Motor neuron (in vitro differentiated cells): ENCODE measurements around the gene SHOC2. TPM values are rescaled to one million over a fixed set of nuclear protein-coding genes. Genes with fewer than 3 reads are reported as not detected.

Experiments used
- ATAC-seq, 8 experiments: fragments of 200-7000 bp; cut with Tn5 transposase; replicated peaks in 6 of 8; 2 replicates each; pipeline ENCODE4 v1.8.0; 2021; ENCODE audit warnings: mild to moderate bottlenecking in 8 of 8, moderate library complexity in 8 of 8
- H3K27ac ChIP-seq, 2 donors: fragments of 250-450 bp; sonication (Bioruptor Pico); 2 replicates each; pipeline ENCODE4 v1.9.0; 2021; ENCODE audit warnings: antibody characterized with exemption in 2 of 2, mild to moderate bottlenecking in 2 of 2, moderate library complexity in 1 of 2
- H3K4me1 ChIP-seq, 2 donors: fragments of 250-450 bp; sonication (Bioruptor Pico); replicated peaks in 1 of 2; 2 replicates each; pipeline ENCODE4 v1.6.1; 2021; ENCODE audit warnings: antibody characterized with exemption in 2 of 2, mild to moderate bottlenecking in 2 of 2, moderate library complexity in 1 of 2
- H3K4me3 ChIP-seq, 5 donors: fragments of 250-450 bp; sonication (Bioruptor Pico); 2 replicates each; pipeline ENCODE4 v1.9.0; 2021; ENCODE audit warnings: antibody characterized with exemption in 5 of 5, mild to moderate bottlenecking in 5 of 5, moderate library complexity in 4 of 5
- WGBS, 10 experiments: fragments of 450-650 bp; shearing (Covaris generic); methylation state at CpG; one replicate each; pipeline ENCODE4 v1.0.0; 2022; 5-methylcytosine and 5-hydroxymethylcytosine counted together
- in situ Hi-C, 9 experiments: fragments of 400-800 bp; cut with MboI; loops; one replicate each; pipeline ENCODE4 v1.15.0; 2021; ENCODE audit warnings: low sequenced_read_pairs in 9 of 9, low pct_unique_long_range_greater_than_20kb in 2 of 9; ENCODE audit not compliant: unreplicated experiment in 9 of 9
- total RNA-seq, 8 experiments: library from RNA; unstranded; fragments of 300-600 nt; gene quantifications; 2 replicates each; pipeline versions ENCODE4 v1.2.3 to v1.2.4, GENCODE V29; 2022

The SHOC2 gene
- total RNA-seq, 8 experiments from 2014 or later: 41.7 to 77.8 (median 55.4) TPM

- WGBS, 10 experiments: 38 to 100% (median 67%) methylated on average over 1 of the region's 1 CpG; no CpG with 5 or more reads in 4 of the 10 experiments
- in situ Hi-C loops: no loop called here
- Histone ChIP-seq H3K4me3 (no peak overlapping the region), H3K27ac (no peak overlapping the region), H3K4me1 (no peaks in the 10 kb centered on the region)
- ATAC-seq: no peak
Measured at GRCh38 chr10:110932505-110933180, 13.2 kb downstream of the SHOC2 start.

GRCh38 chr10:110936757-110937156 lies 17.4 kb downstream of the SHOC2 start:
- Histone ChIP-seq H3K27ac (no peak overlapping the region), H3K4me1 (no peaks in the 10 kb centered on the region), H3K4me3 (no peak overlapping the region)
- WGBS, 10 experiments: 93 to 100% (median 99%) methylated on average over 1 to 15 of the region's 18 CpGs; no CpG with 5 or more reads in 2 of the 10 experiments
- no peak for ATAC-seq
- in situ Hi-C loops: no loop called here

GRCh38 chr10:110939419-110939818 lies 20.0 kb downstream of the SHOC2 start:
- ATAC-seq: no peak
- WGBS, 10 experiments: 80 to 100% (median 100%) methylated on average over 1 to 4 of the region's 4 CpGs
- H3K4me3 ChIP-seq: no peak overlapping the region
- in situ Hi-C loops: no loop called here
- H3K4me1 ChIP-seq: no peaks in the 10 kb centered on the region
- no peak overlapping the region for H3K27ac ChIP-seq

- H3K27ac ChIP-seq: no peak overlapping the region
- ATAC-seq: peak in 7 of 8 experiments; percentile 14 to 94 (median 78)
- in situ Hi-C loops: no loop called here
- H3K4me3 ChIP-seq: no peak overlapping the region
- 0 to 76% (median 37%) methylated on average over 2 to 5 of the region's 5 CpGs; no CpG with 5 or more reads in 2 of the 10 experiments for WGBS, 10 experiments
- H3K4me1 ChIP-seq: no peaks in the 10 kb centered on the region
Measured at GRCh38 chr10:110944792-110945396, 25.5 kb downstream of the SHOC2 start.

- in situ Hi-C loops: no loop called here
- Histone ChIP-seq H3K27ac (no peak overlapping the region), H3K4me1 (no peaks in the 10 kb centered on the region), H3K4me3 (no peak overlapping the region)
- WGBS, 10 experiments: 5 to 100% (median 77%) methylated on average over 1 of the region's 1 CpG
- peak in 2 of 8 experiments; percentile 10 to 20 for ATAC-seq
Measured at GRCh38 chr10:110946496-110946895, 27.1 kb downstream of the SHOC2 start.

- H3K4me1 ChIP-seq: no peaks in the 10 kb centered on the region
- no peak overlapping the region for H3K4me3 ChIP-seq
- no peak for ATAC-seq
- WGBS, 10 experiments: 25 to 100% (median 73%) methylated on average over 1 to 4 of the region's 4 CpGs
- H3K27ac ChIP-seq: no peak overlapping the region
- in situ Hi-C loops: no loop called here
Measured at GRCh38 chr10:110947061-110947595, 27.7 kb downstream of the SHOC2 start.

- in situ Hi-C loops: no loop called here
- Histone ChIP-seq H3K4me1 (no peaks in the 10 kb centered on the region), H3K27ac (no peak overlapping the region), H3K4me3 (no peak overlapping the region)
- WGBS, 10 experiments: 92 to 100% (median 100%) methylated on average over 1 to 4 of the region's 4 CpGs
- ATAC-seq: no peak
Measured at GRCh38 chr10:110951381-110951780, 32.0 kb downstream of the SHOC2 start.

GRCh38 chr10:110957606-110958005 lies 38.2 kb downstream of the SHOC2 start:
- H3K4me1 ChIP-seq: peaks cover 0 to 7% of the 10 kb centered on the region in 2 donors
- WGBS, 10 experiments: 60 to 100% (median 90%) methylated on average over 1 of the region's 1 CpG; no CpG with 5 or more reads in 1 of the 10 experiments
- no peak for ATAC-seq
- H3K27ac ChIP-seq: no peak overlapping the region
- in situ Hi-C loops: no loop called here
- H3K4me3 ChIP-seq: no peak overlapping the region

GRCh38 chr10:110959379-110960332 lies 40.3 kb downstream of the SHOC2 start:
- ATAC-seq: no peak
- Histone ChIP-seq H3K27ac (no peak overlapping the region), H3K4me1 (peaks cover 0 to 13% of the 10 kb centered on the region in 2 donors), H3K4me3 (no peak overlapping the region)
- 7 to 93% (median 75%) methylated on average over 2 to 4 of the region's 4 CpGs for WGBS, 10 experiments
- in situ Hi-C loops: no loop called here

GRCh38 chr10:110960333-110960712 lies 40.9 kb downstream of the SHOC2 start:
- H3K4me3 ChIP-seq: no peak overlapping the region
- WGBS, 10 experiments: 57 to 100% (median 100%) methylated on average over 1 of the region's 1 CpG; no CpG with 5 or more reads in 3 of the 10 experiments
- H3K27ac ChIP-seq: no peak overlapping the region
- peaks cover 3 to 13% of the 10 kb centered on the region in 2 donors for H3K4me1 ChIP-seq
- in situ Hi-C loops: no loop called here
- no peak for ATAC-seq

GRCh38 chr10:110962443-110962842 lies 43.0 kb downstream of the SHOC2 start:
- H3K4me1 ChIP-seq: peaks cover 3 to 13% of the 10 kb centered on the region in 2 donors
- ATAC-seq: no peak
- 80 to 100% (median 94%) methylated on average over 1 to 2 of the region's 2 CpGs for WGBS, 10 experiments
- H3K27ac ChIP-seq: no peak overlapping the region
- no peak overlapping the region for H3K4me3 ChIP-seq
- in situ Hi-C loops: no loop called here

- Histone ChIP-seq H3K4me3 (no peak overlapping the region), H3K27ac (no peak overlapping the region), H3K4me1 (peaks cover 3 to 13% of the 10 kb centered on the region in 2 donors)
- no peak for ATAC-seq
- WGBS, 10 experiments: 53 to 100% (median 88%) methylated on average over 1 to 2 of the region's 2 CpGs; no CpG with 5 or more reads in 1 of the 10 experiments
- in situ Hi-C loops: no loop called here
Measured at GRCh38 chr10:110963162-110963561, 43.8 kb downstream of the SHOC2 start.

- Histone ChIP-seq H3K4me1 (peaks cover 3 to 13% of the 10 kb centered on the region in 2 donors), H3K4me3 (no peak overlapping the region), H3K27ac (no peak overlapping the region)
- in situ Hi-C loops: no loop called here
- 92 to 100% (median 97%) methylated on average over 1 to 5 of the region's 5 CpGs; no CpG with 5 or more reads in 2 of the 10 experiments for WGBS, 10 experiments
- ATAC-seq: no peak
Measured at GRCh38 chr10:110964681-110965080, 45.3 kb downstream of the SHOC2 start.
